HG03045 (cell line): ENCODE results near the gene MSH5.

Source experiments
- ATAC-seq: cut with Tn5 transposase; IDR thresholded peaks from one replicate; pipeline ENCODE4 v1.9.1; 2021; ENCODE audit warnings: mild to moderate bottlenecking, moderate library complexity; ENCODE audit not compliant: unreplicated experiment

Gene MSH5

DNA sequence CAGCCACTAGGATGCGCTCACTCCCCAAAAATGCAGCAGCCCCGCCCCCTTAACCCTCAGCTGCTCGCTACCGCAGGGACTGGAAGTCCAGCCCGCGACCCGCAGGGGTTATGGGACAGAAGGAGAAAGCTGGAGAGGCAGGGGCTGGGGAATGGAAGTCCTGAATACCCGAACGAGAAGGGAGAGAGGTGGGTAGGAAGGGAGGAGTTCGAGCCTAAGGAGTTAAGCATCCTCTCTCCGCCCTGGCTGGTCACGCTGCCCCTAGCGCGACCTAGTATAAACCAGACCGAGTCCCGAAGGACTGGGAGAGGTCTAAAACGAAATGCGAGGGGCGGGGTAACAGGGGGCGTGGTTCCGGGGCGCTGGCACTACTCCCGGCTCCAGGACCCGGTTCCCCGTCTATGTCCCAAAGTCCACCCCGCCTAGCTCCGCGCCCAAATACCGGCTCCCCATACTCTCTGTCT, 10.3 kb upstream of the MSH5 start:
- ATAC-seq: peak; percentile 56

DNA sequence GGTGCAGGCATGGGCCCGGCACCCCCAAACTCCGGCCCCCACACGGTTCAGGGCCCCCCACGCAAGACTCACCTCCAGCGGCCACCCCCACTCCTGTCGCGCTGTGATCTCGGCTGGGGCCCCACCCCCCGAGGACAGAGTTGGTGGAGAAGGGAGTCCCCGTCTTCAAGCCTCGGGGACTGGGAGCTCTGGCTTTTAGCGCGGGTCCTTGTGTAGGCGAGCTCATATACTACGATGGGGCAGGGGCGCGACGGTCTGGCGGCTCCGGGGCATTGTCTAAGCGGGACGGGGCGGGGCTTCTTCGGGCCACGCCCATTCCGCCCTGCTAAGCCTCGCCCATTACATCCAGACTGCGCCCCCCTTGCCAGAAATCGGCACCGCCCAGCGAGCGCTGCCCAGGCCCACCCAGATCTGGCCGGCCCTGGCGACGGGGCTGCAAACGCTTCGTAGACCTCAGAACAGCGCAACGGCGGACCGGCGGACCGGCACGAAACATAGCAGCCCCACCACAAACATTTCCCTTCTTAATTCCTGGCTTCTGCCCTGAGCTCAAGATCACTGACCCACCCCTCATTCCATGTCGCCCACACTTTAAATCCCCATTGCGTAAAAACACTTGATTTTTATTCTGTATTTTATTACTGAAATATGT, 9.7 kb upstream of the MSH5 start:
- ATAC-seq: peak; percentile 32

DNA sequence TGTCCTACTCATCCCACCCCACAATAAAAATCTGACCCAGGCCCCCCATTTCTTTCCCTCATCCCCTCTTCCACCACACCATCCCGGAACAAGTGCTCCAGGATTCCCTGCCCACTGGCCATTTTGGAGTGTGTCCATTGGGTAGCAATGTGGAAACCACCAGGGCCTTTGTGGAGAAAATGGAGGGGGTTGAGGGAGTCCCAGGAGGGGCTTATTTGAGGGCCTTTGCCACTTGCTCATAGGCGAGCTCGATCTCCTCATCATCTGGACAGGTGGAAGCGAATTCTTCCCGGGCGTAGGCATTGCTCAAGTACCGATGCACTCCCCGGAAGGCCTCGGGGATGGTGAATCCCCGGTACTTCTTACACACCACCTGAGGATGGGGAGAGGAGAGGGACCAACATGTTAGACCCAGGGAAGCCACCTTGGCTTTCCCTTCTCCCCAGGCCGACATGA, 9.1 kb upstream of the MSH5 start:
- no peak for ATAC-seq

DNA sequence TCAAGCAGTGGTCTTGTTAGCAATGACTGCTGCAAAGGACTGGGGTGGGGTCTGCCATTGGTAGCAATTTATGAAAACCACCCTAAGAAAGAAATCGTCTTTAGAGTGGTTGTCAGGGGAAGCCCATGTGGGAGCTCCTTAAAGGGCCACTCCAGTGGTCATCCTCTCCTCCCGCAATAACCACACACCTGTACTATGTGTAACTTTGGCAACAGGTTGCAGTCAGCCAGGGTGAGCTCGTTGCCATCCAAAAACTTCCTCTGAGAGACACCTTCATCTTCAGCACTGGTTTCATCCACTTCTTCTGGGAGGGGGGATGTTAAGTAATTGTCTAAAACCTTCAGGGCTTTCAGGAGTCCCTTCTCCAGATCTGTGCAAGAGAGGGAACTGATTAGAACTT, 7.8 kb upstream of the MSH5 start:
- ATAC-seq: no peak

DNA sequence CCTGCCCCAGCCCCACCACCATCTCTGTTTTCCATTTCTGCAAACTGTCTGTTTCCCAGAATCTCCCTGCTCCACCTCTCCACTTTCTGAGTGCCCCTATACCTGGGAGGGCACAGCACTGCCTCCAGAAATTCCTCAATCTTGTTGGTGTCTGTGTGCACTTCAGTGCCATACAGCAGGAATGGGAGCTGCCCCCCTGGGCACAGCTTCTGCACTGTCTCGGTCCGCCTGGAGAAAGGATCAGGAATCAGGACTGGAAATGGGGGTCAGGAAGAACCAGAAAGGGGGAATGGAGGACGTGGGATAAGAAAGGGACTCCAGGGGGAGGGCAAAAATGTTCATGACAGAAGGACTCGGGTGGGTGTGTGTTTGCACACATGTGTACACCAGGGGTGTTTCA, 6.1 kb upstream of the MSH5 start:
- no peak for ATAC-seq

DNA sequence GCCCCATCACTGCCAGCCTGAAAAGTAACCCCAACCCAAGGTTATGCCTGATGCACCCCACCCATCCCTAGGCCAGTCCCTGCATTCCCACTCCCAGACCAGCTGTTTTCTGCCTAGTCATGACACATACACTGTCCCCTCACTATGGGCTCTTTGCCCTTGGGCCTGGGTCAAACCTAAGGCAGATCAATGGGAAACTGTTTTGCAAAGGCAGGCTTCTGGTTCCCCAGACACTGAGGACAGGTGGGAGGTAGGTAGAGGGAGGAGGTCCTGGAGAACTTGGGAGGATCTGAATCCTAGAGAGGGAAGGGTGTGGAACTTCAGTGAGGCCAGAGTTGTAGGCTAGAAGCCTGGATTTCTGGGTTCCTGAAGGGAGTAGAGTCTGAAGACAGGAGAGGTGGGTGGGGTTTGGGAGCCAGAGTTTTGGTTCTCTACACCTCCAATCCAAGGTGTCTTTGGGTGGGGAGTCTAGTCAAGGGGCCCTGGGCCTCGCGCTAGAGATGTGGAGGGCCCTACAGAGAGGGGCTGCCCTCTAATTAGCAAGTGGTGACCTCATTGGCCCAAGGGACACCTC, 5.5 kb upstream of the MSH5 start:
- ATAC-seq: no peak

DNA sequence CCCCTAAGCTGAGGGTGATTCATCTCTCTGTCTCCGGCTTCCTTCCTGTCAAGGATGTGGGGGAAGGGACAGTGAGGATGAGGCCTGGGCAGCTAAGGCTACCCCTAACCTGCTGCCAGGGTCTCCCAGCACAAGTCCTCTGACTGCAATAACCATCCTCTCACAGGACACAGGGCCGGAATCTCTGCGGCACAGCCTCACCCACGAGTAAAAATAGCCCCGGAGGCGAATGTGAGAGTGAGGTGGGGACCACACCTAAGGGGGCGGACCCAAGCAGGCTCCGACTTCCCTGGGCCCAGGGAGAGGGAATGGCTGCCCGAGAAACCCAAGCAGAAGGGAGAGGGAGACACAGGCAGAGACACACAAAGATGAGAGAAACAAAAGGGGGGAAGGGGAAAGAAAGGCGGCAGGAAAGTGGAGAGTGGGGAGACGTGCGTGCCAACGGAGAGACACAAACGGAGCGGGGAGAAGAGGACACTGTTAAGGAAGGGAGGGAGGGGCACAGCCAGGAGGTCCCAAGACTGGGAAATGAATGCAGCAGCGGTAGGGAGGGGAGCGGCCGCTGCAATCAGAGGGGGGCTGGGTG, 4.9 kb upstream of the MSH5 start:
- ATAC-seq: no peak

DNA sequence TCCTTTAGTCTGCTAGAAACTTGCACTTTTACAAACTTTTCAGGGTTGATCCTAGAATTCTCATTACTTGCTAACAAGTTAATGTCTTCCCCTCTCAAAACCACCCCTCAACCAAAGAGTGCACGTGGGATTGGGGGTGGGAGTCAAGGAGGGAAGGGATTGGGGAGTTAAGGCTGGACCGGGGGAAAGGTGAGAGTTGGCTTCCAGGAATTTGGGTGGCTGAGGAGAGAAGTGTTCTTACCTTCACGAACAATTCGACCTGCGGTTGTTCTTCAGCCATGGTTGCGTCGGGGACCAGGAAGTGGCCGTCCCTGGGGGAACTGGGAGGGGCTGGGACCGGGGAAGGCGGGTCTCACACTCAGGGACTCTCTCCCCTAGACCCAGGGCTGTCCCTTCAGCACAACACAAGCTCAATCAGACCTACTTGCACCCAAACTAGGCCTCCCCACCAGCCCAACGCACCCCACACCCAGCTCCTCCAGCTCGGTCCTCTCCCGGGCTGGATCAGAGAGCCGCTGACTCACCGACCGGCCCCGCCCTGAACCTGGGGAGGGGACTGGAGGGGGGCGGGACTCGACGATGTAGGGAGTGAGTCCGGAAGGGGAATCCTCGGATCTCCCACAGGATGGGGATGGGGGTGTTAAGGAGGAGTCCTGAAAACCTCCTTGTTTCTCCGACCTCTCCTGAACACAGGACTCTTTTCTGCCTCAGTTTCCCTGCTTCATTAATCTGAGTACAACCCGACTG, 3.6 kb upstream of the MSH5 start, which contains the start of gene CLIC1:
CLIC1 (minus strand) TSS at position 510 of the 747 bp plus-strand sequence; CDS start at position 280, 230 bp downstream.
- peak; percentile 33 for ATAC-seq

DNA sequence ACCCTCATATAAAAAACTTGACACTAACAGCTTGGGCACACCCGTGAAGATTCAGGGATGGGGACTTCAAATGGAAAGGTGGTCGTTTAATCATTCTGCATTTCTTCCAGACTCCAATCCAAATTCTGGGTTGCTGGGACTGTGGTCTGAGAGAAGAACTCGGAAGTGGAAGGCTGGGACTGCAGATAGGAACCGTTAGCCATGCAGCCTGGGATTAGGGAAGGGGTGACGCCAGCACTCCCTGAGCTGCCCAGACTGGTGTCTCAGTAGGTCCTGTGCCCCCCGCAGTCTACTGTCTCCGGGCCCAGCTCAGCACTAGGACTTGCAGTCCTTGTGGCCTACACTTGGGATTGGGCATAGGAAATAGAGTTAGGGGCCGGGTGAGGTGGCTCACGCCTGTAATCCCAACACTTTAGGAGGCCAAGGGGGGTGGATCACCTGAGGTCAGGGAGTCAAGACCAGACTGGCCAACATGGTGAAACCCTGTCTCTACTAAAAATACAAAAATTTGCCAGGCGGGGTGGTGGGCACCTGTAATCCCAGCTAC, 3.0 kb upstream of the MSH5 start:
- no peak for ATAC-seq

DNA sequence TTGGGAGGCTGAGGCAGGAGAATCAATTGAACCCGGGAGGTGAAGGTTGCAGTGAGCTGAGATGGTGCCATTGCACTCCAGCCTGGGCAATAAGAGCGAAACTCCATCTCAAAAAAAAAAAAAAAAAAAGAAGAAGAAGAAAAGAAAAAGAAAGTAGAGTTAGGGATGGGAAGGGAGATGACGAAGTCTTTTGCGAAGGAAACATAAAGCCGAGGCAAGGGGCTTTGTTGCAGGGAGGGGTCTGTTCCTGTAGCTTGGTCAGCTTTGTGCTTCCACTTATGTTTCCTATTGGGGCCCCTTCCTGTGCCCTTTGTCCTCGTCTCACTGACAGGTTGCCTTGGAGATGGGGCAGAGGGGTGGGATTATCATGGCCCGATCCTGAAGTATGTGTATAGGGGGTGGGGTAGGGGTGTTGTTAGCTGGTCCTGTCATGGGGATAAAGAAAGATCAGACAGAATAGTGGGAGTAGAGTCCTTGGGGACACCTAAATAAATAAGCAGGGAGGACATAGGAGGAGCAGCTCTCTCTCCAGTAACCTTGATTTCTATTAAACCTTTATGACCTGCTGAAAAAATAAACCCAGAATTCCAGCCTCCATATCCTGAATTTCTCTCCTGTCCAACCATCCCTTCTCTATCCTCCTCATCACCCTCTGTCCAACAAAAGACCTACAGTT, 2.4 kb upstream of the MSH5 start:
- no peak for ATAC-seq

DNA sequence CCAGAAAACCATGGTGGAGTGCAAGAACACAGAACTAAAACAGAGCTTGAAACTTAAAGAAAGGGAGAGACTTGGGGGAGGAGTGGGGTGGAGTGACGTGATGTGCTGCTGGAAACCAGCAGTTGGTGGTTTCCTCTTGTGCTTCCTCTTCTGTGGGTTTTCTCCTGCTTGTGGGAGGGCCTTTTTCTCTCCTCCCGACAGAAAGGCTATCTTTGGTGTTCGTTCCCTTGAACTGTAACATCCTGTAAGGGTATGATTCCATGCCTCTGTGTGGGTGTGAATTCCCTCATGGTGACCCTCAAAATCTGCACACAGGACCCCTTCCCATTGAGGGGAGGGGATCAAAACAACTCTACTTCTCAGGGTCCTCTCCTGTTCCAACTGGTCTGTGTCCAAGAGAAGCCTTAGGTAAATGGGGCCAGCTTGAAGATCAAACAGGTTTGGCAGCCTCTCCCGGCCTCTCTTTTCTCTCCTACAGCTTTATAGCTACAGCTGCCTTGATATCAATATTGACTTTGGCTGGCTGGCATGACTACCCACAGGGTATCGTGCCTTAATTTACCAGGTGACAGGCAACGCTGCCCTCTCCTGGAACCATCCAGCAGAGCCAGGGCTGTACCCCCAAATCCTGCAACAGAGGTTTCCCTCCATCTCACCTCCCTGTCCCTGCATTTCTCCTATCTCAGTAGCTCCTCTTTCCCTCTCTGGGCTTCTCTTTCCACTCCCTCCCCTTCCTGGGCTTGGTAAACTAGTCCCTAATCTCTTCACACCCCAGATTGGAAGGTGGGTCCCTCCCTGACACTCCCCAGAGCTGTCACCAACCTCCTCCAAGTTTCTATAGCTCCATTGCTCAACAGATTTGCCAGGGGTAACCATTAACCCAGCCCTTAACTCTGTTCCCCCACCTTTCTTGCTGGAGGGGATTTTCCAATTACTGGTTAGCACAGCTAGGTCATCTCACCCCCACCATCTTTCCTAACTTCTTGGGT, 1.5 kb upstream of the MSH5 start:
- ATAC-seq: no peak

DNA sequence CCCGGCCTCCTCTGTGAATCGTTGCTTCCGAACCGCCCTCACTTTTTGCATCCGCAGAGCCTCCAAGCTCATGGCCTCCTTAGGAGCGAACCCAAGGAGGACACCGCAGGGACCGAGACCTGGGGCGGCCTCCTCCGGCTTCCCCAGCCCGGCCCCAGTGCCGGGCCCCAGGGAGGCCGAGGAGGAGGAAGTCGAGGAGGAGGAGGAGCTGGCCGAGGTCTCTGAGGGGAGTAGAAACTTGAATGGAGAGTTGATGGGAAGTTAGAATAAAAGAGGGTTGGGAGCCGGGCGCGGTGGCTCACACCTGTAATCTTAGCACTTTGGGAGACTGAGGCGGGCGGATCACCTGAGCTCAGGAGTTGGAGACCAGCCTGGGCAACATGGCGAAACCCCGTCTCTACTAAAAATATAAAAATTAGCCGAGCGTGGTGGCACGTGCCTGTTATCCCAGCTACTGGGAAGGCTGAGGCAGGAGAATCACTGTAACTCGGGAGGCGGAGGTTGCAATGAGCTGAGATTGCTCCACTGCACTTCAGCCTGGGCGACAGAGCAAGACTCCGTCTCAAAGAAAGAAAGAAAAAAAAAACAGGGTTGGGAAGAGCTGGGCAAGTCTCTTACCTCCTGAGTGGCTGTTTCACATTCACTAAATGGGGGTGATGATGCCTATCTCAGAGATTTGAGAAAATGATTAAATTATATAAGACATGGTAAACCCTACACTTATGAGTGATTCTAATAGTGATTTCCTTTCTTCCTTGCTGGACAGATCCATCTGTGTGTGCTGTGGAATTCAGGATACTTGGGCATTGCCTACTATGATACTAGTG, 805 bp downstream of the MSH5 start:
- no peak for ATAC-seq

DNA sequence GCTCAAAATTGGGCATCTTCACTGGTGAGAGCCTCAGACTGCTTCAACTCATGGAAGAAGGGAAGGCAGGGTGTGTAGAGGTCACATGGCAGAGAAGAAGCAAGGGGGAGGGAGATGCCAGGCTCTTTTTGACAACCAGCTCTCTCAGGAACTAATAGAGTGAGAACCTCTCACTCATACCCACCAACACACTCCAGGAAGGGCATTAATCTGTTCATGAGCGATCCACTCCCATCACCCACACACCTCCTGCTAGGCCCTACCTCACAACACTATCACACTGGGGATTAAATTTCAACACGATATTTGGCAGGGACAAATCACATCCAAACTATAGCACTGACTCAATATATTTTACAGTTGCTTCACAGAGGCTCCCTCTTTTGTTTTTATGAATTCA, 2.0 kb downstream of the MSH5 start:
- ATAC-seq: no peak

DNA sequence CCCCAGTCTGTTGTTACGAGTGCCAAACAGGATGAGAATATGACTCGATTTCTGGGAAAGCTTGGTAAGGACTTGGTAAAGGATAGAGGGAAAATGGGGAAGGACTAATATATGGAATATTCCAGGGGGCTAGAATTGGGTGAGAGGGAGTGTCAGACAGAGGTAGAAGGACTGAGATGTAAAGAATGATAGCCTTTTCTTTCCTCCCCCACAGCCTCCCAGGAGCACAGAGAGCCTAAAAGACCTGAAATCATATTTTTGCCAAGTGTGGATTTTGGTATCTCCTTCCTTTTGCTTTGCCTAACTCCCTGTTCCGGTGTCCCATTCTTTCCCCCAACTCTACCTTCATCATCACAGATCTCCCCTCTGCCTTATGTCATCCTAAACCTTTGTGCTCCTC, 3.1 kb downstream of the MSH5 start:
- ATAC-seq: no peak

DNA sequence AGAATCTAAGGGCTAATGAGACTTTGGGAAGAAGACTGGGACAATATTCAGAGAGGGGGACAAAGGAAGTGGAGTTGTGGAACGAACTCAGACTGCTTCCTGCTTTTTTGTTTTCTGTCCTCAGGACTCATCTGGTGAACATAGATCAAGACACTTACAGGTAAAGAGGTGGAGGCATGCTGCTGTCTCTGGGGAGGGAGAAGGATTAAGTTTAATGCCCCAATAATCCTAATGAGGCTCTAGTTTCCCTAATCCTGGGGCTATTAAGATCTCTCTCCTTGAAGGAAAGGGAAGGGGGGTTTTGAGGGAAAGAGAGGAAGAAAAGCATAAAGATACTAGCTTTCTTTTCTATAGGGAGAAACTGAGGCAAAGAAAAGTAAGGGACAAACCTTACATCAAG, 4.6 kb downstream of the MSH5 start:
- no peak for ATAC-seq

DNA sequence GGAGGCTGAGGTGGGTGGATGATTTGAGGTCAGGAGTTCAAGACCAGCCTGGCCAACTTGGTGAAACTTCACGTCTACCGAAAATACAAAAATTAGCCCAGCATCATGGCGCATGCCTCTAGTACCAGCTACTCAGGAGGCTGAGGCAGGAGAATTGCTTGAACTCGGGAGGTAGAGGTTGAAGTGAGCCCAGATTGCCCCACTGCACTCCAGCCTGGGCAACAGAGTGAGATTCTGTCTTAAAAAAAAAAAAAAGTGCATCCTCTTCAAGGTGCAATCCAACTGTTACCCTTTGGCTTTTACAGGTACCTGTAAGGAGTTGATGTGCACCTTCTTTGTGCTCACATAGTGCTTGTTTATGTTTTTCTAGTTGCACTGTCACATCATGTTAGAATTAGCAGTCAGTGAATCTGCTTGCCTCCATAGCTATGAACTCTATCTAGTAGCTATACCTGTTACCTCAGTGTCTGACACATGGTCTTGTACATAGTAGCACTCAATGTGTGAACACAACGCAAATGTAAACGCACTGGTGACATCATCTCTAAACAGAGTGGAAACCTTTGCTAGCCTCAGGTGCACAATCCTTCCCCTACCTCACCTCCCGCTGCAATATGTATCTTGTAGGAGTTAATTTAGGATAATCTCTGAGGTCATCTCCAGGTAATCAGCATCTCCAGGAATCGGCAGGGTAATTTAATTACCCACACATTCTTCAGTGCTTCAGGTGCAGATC, 9.7 kb downstream of the MSH5 start:
- no peak for ATAC-seq

DNA sequence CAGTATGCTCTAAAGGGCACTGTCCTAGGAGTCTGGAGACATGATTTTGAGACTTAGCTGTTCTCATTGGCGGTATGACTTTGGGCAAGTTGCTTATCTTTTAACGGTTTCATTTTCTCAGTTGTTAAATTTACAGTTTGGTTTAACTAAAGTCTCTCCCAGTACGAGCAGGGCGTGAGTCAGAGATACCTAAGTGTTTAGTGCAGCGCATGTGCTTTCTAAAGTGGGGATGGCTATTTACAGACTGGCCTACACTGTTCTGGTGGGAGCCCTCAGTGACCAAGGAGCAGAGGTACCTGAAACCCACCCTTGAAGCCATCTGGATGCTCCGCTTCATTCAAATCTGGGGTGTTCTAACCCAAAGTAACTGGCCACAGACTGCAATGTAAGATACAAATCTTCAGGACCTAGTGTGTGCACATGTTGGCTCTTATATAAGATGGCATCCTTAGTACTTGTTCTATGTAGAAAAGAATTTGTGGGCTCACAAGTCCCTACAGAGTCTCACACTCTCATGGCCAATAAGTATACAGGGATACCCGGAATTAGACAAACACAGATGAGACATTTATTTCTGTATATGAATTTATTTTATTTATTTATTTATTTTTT, 10.7 kb downstream of the MSH5 start:
- no peak for ATAC-seq
